H1 (cell line): Measurements from ENCODE around the gene ECI2. TPM values are rescaled to one million over a fixed set of nuclear protein-coding genes. Genes with fewer than 3 reads are reported as not detected.

Source experiments
- CHD7 ChIP-seq: fragments of 300-600 bp; sonication (generic); IDR thresholded peaks from 2 replicates; pipeline ENCODE4 v1.7.1; 2012; ENCODE audit warnings: low read length, moderate library complexity, mild to moderate bottlenecking, inconsistent platforms; ENCODE audit not compliant: insufficient replicate concordance
- CTCF ChIP-seq, 3 experiments: IDR thresholded peaks; 1 replicate in 2 of 3; 2 replicates in 1 of 3; pipeline versions ENCODE4 v1.5.1 to v1.6.1; 2011; ENCODE audit warnings: low read length in 3 of 3, mild to moderate bottlenecking in 3 of 3, inconsistent platforms in 2 of 3, low read depth in 1 of 3, moderate library complexity in 1 of 3; ENCODE audit not compliant: insufficient read depth in 1 of 3; ENCODE audit errors: control extremely low read depth in 1 of 3
- RFX5 ChIP-seq: IDR thresholded peaks from 2 replicates; pipeline ENCODE4 v1.6.1; 2011; ENCODE audit warnings: low read depth, low read length, improper control_type of control experiment, borderline replicate concordance
- RNF2 ChIP-seq: fragments of 200-900, 300-1000 bp; sonication (generic); IDR thresholded peaks from 2 replicates; pipeline ENCODE4 v1.7.1; 2016; ENCODE audit warnings: borderline replicate concordance, low read depth, mild to moderate bottlenecking, antibody characterized with exemption, low read length; ENCODE audit not compliant: poor library complexity, severe bottlenecking; ENCODE audit errors: missing control alignments
- SIX5 ChIP-seq: IDR thresholded peaks from 2 replicates; pipeline ENCODE4 v1.6.1; 2011; ENCODE audit warnings: mild to moderate bottlenecking, low read depth, low read length
- SP1 ChIP-seq: IDR thresholded peaks from 2 replicates; pipeline ENCODE4 v1.6.1; 2011; ENCODE audit warnings: low read depth, low read length
- polyA plus RNA-seq, 7 experiments: library from polyadenylated mRNA; depleted of rRNA in 3 of 7; stranded (reverse) in 5 of 7; unstranded in 2 of 7; fragments of >200 nt in 5 of 7; fragments of 200-250 nt in 2 of 7; gene quantifications; 1 replicate in 5 of 7; 2 replicates in 1 of 7; 4 replicates in 1 of 7; pipeline versions ENCODE4 v1.2.1 to v1.2.3, GENCODE V29; 2011 to 2013; ENCODE audit warnings: missing spikeins in 2 of 7, mixed read lengths in 2 of 7
- total RNA-seq: library from RNA; stranded (reverse); fragmentation: NEBNext Ultra II Directional; extraction: Animal tissue kit (Norgen Biotek cat#: 25700); gene quantifications from 2 replicates; pipeline ENCODE4 v1.2.1, GENCODE V29; 2021

Gene ECI2
- total and polyA plus RNA-seq, 2 of the 8 experiments (the other 6 are each of a cell fraction or from before 2014, with no cell fraction given) = 40.4 to 70.8 TPM

GRCh38 chr6:4067673-4068072, 67.7 kb downstream of the ECI2 start (continued):
- TF ChIP-seq CTCF (IDR thresholded peaks at IDR 0.05; ENCODE audit: control extremely low read depth in 1 of 3, insufficient read depth in 1 of 3, low read depth in 1 of 3, low read length in 3 of 3) (no peak), RNF2 (no peak), RFX5 (no peak), SP1 (no peak), CHD7 (no peak), SIX5 (no peak)
